Mucosa of descending colon (tissue), 3 donors: Measurements from ENCODE around the gene CYP2A6. TPM values are rescaled to one million over a fixed set of nuclear protein-coding genes. Genes with fewer than 3 reads are reported as not detected.

Experiments
- ATAC-seq: fragments of 200-7000 bp; cut with Tn5 transposase; one replicate; pipeline ENCODE4 v1.9.1; 2020; ENCODE audit warnings: mild to moderate bottlenecking, moderate library complexity
- DNase-seq, 3 donors: peaks; one replicate each; pipeline ENCODE4 v3.0.0-alpha.2; 2020
- H3K36me3 ChIP-seq: fragments of 200-600 bp; one replicate; pipeline ENCODE4 v1.8.0; 2021; ENCODE audit warnings: low read depth, mild to moderate bottlenecking
- H3K4me1 ChIP-seq: fragments of 200-600 bp; one replicate; pipeline ENCODE4 v1.8.0; 2021; ENCODE audit warnings: low read depth, mild to moderate bottlenecking
- H3K4me3 ChIP-seq: fragments of 200-600 bp; one replicate; pipeline ENCODE4 v1.8.0; 2021; ENCODE audit warnings: mild to moderate bottlenecking
- H3K9me3 ChIP-seq: fragments of 200-600 bp; one replicate; pipeline ENCODE4 v1.8.0; 2021; ENCODE audit warnings: mild to moderate bottlenecking
- CTCF ChIP-seq: fragments of 200-600 bp; IDR thresholded peaks from one replicate; pipeline ENCODE4 v1.8.0; 2022; ENCODE audit warnings: antibody characterized with exemption, mild to moderate bottlenecking
- intact Hi-C, 2 donors: fragments of 100-400 bp; cut with DNase I in 1 of 2; cut with micrococcal nuclease in 1 of 2; formaldehyde crosslinking; loops; one replicate each; pipeline versions ENCODE4 v1.11.0 to v1.11.1; 2022; cut with DNase I, micrococcal nuclease
- total RNA-seq, 3 donors: library from RNA; stranded (reverse); fragmentation: NEBNext Ultra II Directional in 2 of 3; extraction: Animal tissue kit (Norgen Biotek cat#: 25700) in 2 of 3; gene quantifications; one replicate each; pipeline versions ENCODE4 v1.2.1 to v1.2.4, GENCODE V29; 2021 to 2023
- donor health status: DM: no; HTN: no; CAD: no; lungs with moderate emphysema.
- donor health status: DM: no; HTN: no; CAD: no.
- donor health status: DM: no; HTN: yes; CAD: no.

CYP2A6 gene
- total RNA-seq, 3 donors from 2014 or later: 0.61 TPM; not detected in 2

GRCh38 chr19:40806423-40807146 lies 43.7 kb downstream of the CYP2A6 start:
- H3K4me3 ChIP-seq: no peak overlapping the region

GRCh38 chr19:40805258-40805868 lies 44.9 kb downstream of the CYP2A6 start:
- H3K4me1 ChIP-seq: peaks cover 62% of the 10 kb centered on the region
- H3K36me3 ChIP-seq: no peaks in the 10 kb centered on the region
- TF ChIP-seq CTCF: no peak
- peak; percentile 18 for ATAC-seq
- no peak overlapping the region for H3K4me3 ChIP-seq
- peak in 2 of 3 donors; percentile 54 to 67 for DNase-seq
- H3K9me3 ChIP-seq: no peaks in the 10 kb centered on the region
- intact Hi-C loops: no loop called here

More at GRCh38 chr19:40806423-40807146, 43.7 kb downstream of the CYP2A6 start:
- Histone ChIP-seq H3K4me1 (peaks cover 52% of the 10 kb centered on the region), H3K36me3 (no peaks in the 10 kb centered on the region), H3K9me3 (no peaks in the 10 kb centered on the region)
- ATAC-seq (peak; percentile 21), DNase-seq (peak; percentile 71 to 79 (median 79))
- intact Hi-C loops: no loop called here
- TF ChIP-seq CTCF: peak; percentile 56

GRCh38 chr19:40804783-40805242 lies 45.4 kb downstream of the CYP2A6 start:
- Histone ChIP-seq H3K4me3 (no peak overlapping the region), H3K4me1 (peaks cover 67% of the 10 kb centered on the region), H3K36me3 (no peaks in the 10 kb centered on the region), H3K9me3 (no peaks in the 10 kb centered on the region)
- intact Hi-C loops: no loop called here
- DNase-seq (peak in 1 of 3 donors; percentile 44), ATAC-seq (no peak)
- no peak for TF ChIP-seq CTCF

GRCh38 chr19:40803857-40804782 lies 46.1 kb downstream of the CYP2A6 start:
- Histone ChIP-seq H3K9me3 (no peaks in the 10 kb centered on the region), H3K36me3 (no peaks in the 10 kb centered on the region), H3K4me1 (peaks cover 67% of the 10 kb centered on the region), H3K4me3 (no peak overlapping the region)
- intact Hi-C loops: no loop called here
- TF ChIP-seq CTCF: no peak
- ATAC-seq (peak; percentile 39), DNase-seq (peak; percentile 77 to 85 (median 84))

GRCh38 chr19:40803170-40803856 lies 46.9 kb downstream of the CYP2A6 start:
- Histone ChIP-seq H3K36me3 (no peaks in the 10 kb centered on the region), H3K4me3 (no peak overlapping the region), H3K9me3 (no peaks in the 10 kb centered on the region), H3K4me1 (peaks cover 67% of the 10 kb centered on the region)
- intact Hi-C loops: no loop called here
- no peak for TF ChIP-seq CTCF
- ATAC-seq (no peak), DNase-seq (no peak)
